ENCODE results near the gene ICAM2.

- TF ChIP-seq POLR2A (IDR thresholded peaks at IDR 0.05) (no peak), CTCF (IDR thresholded peaks at IDR 0.05) (no peak), POLR2AphosphoS5 (IDR thresholded peaks at IDR 0.05) (no peak)
These were observed 47.6 kb downstream of the ICAM2 start, which contains the start of gene SCN4A for GRCh38 chr17:63972796-63973195.
